Neural progenitor cell (in vitro differentiated cells): ENCODE data around the gene BAMBI.

Source experiments
- EZH2 ChIP-seq: fragments of 200-600 bp; sonication (generic); IDR thresholded peaks from 2 replicates; pipeline ENCODE4 v1.6.1; 2017; ENCODE audit warnings: antibody characterized with exemption, mild to moderate bottlenecking, moderate library complexity
- TF ChIP-seq, protein P1 (sequence below): fragments of 200-600 bp; sonication (generic); IDR thresholded peaks from 2 replicates; pipeline ENCODE4 v1.5.1; 2017; ENCODE audit warnings: antibody characterized with exemption, mild to moderate bottlenecking

DNA sequence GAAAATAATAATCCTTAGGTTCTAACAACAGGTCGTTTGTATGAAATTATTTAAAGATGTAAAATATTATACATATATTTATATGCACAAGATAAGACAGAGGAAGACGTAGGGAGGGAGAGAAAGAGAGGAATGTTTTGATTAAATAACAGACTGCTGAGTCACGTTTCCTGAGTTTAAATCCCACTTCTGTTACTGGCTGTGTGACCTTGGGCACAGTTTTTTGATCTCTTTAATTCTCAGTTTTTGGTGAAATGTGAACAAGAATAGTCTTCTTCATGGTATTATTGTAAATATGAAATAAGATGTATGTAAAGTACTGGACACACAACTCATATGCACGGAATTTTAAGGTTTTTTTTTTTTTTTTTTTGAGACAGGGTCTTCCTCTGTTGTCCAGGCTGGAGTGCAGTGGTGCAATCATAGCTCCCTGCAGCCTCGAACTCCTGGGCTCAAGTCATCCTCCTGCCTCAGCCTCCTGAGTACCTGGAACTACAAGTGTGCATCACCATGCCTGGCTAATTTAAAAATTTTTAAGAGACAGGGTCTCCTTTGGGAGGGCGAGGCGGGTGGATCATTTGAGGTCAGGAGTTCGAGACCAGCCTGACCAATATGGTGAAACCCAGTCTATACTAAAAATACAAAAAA lies 42.6 kb downstream of the BAMBI start:
- TF ChIP-seq EZH2: no peak
- TF ChIP-seq, protein P1, sequence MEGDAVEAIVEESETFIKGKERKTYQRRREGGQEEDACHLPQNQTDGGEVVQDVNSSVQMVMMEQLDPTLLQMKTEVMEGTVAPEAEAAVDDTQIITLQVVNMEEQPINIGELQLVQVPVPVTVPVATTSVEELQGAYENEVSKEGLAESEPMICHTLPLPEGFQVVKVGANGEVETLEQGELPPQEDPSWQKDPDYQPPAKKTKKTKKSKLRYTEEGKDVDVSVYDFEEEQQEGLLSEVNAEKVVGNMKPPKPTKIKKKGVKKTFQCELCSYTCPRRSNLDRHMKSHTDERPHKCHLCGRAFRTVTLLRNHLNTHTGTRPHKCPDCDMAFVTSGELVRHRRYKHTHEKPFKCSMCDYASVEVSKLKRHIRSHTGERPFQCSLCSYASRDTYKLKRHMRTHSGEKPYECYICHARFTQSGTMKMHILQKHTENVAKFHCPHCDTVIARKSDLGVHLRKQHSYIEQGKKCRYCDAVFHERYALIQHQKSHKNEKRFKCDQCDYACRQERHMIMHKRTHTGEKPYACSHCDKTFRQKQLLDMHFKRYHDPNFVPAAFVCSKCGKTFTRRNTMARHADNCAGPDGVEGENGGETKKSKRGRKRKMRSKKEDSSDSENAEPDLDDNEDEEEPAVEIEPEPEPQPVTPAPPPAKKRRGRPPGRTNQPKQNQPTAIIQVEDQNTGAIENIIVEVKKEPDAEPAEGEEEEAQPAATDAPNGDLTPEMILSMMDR: no peak
